HG03066 (cell line): ENCODE results near the gene GALNT10.

ENCODE experiments used
- ATAC-seq: cut with Tn5 transposase; IDR thresholded peaks from one replicate; pipeline ENCODE4 v1.9.1; 2021; ENCODE audit warnings: low read depth; ENCODE audit not compliant: unreplicated experiment

The GALNT10 gene

GRCh38 chr5:154176181-154176580 lies 14.4 kb upstream of the GALNT10 start:
- no peak for ATAC-seq

GRCh38 chr5:154178661-154179060 lies 11.9 kb upstream of the GALNT10 start:
- no peak for ATAC-seq

GRCh38 chr5:154179846-154180710 lies 10.5 kb upstream of the GALNT10 start:
- ATAC-seq, result peak; percentile 89

DNA sequence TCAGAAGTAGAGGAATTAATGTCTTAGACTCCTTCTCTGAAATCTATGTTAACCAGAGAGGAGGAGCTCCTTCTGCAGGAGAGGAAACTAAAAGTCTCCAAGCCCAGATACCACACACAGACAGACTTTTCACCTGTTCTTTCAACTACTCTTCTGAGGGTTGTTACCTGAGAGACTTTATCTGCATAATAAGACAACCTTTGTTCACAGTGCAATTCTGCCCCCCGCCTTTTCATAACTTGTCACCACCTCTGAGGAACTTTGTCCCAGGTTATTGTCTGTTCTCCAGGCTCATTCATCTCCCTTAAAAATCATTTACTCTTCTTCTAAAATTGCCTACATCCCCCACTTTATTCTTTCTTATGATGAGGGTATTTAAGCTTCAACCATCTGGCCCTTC lies 9.4 kb upstream of the GALNT10 start:
- no peak for ATAC-seq

DNA sequence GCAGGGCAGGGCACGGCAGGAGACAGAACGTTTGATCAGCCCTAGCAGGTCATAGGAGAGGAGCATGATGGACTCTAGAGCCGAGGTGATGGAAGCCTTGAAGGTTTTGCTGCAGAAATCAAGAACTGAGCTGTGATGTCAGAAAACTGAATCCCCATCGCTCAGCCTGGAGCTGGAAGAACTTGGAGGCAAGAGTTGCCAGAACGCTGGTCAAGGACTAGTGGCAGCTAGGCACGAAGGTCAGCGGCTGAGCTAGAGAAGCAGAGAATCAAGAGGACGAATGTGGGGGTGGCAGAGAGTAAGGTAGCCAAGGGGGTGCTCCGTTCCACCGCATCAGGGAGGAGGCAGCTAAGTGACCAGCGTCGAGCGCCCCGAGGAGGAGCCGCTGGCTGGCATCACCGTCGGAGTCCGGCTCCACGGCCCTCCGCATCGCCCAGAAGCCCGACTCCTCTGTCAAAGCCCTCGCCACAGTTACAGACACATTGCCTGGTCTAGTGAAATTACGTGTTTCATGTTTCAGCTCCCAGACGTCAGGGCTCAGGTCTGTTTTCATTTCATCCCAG lies 1.2 kb upstream of the GALNT10 start:
- peak; percentile 5 for ATAC-seq

GRCh38 chr5:154189819-154190594 lies 526 bp upstream of the GALNT10 start:
- peak; percentile 75 for ATAC-seq

DNA sequence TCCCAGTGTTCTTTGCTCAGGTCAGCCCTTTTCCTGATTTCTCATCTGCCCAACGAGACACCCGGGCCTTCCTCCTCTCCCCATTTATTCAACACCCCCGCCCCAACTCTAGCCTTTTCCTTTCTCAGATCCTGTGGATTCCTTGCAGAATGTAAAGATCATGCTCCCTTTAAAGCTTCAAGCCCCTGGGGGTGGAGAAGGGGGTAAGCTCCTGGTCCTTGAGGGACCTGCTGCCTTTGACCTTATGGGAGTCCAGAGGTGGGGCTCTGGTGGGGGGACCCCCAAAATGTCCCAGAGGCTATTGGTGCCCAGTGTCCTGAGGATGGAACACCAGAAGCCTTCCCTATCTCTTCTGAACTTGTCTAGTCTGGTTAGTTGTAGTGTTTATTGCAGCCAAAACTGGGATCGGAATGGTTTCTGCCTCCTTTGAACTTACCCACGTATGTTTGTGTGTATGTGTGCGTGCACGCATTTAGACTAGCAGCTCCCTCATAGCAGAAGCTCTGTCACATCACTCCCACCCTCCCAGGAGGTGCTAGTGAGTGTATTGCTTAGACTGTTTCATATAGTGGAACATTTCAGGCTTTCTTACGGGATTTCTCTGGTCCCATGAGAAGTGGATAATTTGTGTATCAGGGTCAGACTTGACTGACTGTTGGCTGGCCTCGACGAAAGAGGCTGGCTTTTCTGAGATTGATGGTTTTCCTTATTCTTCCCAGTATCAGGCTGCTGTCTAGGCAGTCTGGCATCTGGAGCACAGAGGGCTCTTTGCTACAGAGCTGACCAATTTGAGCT lies 1.1 kb downstream of the GALNT10 start:
- no peak for ATAC-seq

DNA sequence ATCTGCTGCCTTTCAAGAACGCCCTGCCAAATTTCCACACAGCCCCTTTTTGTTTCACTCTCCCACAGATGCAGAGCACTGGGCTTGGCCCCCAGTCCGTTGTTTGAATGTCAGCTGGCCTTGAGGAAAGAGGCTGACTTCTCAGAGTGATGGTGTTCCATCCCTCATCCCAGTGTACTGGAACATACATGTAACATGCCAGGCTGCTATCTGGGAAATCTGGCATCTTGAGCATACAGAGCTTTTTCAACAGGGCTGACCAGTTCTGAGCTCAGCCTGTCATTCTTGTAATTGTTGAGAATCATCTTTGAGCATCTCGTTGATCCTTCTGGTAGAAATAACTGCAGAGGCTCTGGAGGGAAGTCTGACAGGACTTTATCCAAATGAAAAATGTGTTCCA lies 2.8 kb downstream of the GALNT10 start:
- no peak for ATAC-seq

DNA sequence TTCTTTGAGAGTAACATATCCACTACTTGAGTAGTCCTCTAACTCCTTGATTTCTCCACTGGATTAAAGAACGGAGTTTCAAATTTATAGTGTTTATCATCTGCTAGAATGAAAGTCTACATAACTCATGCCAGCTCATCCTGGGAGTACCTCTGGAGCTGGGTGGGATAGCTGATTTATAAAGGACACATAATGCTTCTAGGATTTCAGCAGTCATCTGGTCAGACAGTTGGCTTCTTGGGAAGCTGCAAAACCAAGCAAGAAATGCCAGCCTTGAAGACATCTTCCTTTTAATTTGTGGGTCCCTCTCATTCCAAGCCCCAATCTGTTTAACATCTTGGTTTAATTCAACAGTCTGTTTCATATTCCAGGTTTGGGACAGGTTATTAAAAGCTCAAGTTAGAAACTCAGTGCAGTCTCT lies 3.2 kb downstream of the GALNT10 start:
- no peak for ATAC-seq

GRCh38 chr5:154194345-154195329 lies 4.1 kb downstream of the GALNT10 start:
- no peak for ATAC-seq

DNA sequence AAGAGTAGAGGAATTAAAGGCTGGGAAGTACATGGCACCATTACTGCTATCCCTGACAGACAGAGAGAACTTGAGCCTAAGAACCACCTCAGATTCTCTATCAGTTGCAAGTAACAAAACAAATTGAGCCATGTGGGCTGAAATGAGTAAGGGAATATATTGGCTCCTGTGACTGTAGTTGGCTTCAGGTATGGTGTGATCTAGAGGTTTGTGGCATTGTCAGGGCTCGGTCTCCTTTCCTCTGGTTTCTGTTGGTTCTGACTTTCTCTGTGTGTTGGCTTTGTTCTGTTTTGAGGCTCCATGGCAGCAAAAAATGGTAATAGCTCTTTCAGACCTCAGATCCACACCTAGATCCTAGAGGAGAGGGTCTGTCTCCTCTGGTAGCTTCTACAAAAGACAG lies 5.7 kb downstream of the GALNT10 start:
- ATAC-seq, result no peak

GRCh38 chr5:154196955-154197652 lies 6.6 kb downstream of the GALNT10 start:
- ATAC-seq, result no peak

DNA sequence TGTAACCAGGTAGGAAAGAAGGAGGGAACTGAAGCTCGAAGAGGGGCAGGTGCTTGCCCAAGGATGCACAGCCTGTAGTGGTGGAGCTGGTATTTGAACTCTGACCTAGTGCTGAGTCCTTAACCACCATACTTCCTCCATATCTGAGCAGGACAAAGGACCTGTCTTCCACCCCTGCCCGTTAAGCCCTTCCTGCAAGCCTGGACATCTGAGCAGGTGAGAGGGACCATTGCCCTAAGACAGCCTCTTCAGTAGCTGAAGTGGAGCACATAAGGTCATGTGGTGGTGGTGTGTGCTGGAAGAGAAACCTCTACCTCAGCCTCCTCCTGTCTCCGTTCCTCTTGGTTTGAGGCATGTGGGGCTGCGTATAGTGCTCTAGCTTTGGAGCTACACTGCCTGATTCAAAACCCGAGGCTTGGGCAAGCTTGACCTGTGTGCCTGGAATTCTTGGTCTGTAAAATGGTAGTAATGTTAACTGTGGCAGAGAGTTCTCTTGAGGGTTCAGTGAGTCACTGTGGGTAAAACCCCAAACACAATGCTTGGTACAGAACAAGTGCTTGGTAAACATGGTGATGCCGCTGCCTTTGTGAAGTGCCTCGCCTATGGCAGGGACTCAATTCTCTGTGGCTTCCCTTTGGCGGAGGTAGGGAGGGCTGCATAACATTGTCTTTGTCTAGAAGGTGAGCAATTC lies 7.4 kb downstream of the GALNT10 start:
- no peak for ATAC-seq

GRCh38 chr5:154198611-154199230 lies 8.2 kb downstream of the GALNT10 start:
- ATAC-seq, result no peak

- no peak for ATAC-seq
These were observed 8.7 kb downstream of the GALNT10 start for GRCh38 chr5:154199263-154199662.

DNA sequence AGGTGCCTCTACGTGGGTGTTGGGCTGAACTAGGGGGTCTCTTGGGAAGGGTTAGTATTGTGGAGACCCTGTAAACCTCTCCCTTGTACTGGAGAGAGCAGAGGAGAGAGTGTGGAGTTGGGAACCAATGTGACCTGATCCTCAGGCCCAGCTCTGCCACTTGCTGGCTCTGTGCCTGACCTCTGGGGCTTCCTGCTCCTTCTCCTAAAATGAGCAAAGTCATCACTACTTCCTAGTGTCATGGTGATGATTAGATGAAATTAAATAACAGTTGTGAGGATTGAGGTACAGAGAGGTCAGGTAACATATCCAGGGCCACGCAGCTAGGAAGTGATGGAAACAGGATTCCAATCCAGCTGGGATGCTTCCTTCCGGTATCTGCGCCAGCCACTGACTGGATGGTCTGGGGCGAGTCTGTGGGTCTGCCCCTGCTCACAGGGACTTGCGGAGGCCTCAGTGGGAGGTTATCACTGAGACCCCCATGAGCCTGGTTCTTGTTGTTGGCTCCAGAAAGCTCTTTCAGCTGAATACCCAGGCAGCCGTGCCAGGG lies 9.2 kb downstream of the GALNT10 start:
- no peak for ATAC-seq

GRCh38 chr5:154200221-154200620 lies 9.7 kb downstream of the GALNT10 start:
- no peak for ATAC-seq
